ENCODE data around the gene SCUBE2. TPM values are rescaled to one million over a fixed set of nuclear protein-coding genes. Genes with fewer than 3 reads are reported as not detected.

SCUBE2 gene
- total RNA-seq = 0.87 and 0.99 TPM in 2 replicates

DNA sequence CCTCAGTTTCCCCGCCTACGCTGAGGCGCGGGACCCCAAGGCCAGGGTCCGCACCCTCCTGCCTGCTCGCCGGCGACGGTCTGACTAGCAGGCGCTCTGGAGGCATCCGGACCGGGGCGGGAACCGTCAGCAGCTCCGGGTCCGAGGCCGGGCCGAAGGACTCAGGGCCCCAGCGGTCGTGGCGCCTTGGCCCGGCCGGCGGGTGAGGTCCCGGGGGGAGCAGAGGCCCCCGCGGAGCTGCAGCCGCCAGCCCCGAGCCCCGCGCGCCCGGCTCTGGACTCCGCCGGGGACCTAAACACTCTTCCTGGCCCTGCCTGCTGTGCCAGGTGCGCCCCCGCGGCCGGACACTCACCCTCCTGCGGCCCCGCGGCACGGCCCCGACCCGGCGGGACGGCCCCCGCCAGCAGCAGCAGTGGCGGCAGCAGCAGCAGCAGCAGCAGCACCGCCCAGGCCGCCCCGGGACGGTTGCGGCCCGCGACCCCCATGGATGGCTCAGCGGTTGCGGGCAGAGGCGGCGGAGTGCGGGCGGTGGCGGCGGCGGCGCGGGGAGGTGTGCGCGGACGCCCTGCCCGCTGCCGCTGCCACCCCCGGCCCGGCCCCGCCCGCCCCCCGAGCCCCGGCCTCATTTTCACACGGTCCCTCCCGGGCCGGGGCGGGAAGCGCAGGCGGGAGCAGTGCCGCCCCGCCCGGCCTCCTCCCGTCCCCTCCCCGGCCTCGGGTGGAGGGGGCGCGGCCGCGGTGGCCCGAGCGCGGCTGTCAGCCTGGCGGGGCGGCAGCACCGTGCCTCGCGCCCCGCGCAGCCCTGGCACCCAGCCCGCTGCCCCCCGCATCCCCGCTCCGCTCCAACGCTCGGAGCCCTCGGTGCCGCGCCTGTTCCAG lies at the start of gene SCUBE2:
Gene SCUBE2, minus strand, starts transcription at position 556 of the 879 bp plus-strand sequence. Its CDS starts 71 bp downstream, at position 485.
- peak in 1 of 2 donors; percentile 6 for DNase-seq (ENCODE audit: low read depth in 2 of 2)

- DNase-seq (ENCODE audit: low read depth in 2 of 2) = no peak
These were observed 49.8 kb upstream of the SCUBE2 start for GRCh38 chr11:9141186-9141585.

DNA sequence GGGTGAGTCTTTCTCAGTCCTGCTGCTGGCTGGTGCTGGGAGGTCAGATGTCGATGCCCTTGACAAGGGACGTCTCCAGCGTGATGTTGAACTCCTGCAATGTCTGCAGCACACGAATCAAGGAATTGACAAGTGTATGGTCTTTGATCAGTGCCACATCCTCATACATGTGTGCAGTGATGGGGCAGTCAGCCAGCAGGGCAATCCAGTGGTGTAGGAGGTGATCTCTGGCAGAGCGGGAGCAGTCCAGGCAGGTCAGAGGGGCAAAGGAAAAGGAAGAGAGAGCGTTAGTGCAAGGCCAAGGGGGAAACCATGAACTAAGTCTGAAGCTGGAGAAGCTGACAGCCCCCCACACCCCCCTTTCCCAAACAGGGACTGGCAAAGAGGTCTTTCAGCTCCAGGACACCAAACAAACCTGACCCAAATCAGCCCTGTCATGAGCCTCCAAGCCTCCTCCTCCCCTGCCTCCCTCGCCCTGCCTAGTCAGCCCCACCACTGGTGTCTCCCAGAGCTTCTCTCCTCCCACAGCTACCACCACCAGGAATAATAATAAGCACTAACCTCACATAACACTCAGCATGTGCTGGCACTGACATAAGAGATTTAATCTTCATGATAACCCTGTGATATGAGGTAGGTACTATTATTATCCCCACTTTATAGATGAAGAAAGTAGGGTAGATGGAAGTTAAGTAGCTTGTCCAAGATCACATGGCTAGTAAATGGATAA lies 48.4 kb upstream of the SCUBE2 start:
- DNase-seq (ENCODE audit: low read depth in 2 of 2) = peak in 1 of 2 donors; percentile 43

GRCh38 chr11:9138612-9139579 lies 47.5 kb upstream of the SCUBE2 start:
- peak; percentile 94 to 97 for DNase-seq (ENCODE audit: low read depth in 2 of 2)

DNA sequence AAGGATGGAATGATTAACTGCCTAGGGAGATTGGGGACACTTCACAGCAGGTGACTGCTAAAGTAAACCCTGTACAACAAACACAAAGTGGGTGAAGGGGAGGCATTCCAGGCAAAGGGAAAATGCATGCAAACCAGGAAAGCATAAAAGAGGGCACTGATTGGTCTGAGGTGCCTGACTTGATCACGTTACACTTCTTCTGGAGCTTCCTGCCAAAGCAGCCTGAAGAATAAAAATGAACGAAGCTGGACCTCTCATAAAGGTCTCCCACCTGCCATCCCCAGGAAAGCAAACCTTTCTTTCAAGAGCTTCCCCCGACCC lies 46.7 kb upstream of the SCUBE2 start:
- no peak for DNase-seq (ENCODE audit: low read depth in 2 of 2)

DNA sequence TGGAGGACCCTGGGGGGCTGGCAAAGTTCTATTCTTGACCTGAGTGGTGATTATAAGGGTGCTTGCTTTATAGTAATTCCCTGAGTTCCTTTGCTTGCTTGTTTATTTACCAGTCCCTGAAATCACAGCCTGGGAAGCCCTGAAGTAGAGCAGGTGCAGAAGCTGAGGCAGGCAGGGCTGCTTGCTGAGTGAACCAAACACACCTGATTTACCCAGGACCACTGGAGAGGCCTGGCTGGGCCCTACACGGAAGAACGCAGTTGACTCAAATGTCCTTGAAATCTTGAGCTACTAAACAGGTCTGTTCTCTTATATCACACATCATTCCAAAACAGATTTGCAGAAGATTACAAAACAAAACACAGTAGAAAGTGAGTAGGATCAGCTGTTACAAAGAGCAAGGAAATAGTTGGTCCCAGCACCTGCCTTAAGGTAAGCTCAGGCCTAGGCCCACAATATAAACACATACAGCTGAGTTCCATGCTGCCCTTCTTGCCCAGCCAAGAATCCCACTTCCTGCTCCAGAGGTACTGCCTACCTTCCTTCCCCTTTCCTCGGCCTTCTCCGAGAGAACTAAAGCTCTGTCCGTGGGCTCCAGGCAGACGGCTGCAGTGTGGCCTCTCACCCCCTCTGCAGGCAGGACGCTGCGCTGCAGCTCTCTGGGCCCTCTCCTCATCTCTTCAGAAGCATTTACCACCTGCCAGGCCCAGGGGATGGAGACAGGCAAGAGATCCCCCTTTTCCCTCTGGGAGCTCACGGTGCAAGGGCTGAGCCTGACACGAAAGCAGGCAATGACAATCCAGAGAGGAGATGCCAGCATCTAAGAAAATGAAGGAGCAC lies 46.1 kb upstream of the SCUBE2 start:
- peak; percentile 78 to 83 for DNase-seq (ENCODE audit: low read depth in 2 of 2)

DNA sequence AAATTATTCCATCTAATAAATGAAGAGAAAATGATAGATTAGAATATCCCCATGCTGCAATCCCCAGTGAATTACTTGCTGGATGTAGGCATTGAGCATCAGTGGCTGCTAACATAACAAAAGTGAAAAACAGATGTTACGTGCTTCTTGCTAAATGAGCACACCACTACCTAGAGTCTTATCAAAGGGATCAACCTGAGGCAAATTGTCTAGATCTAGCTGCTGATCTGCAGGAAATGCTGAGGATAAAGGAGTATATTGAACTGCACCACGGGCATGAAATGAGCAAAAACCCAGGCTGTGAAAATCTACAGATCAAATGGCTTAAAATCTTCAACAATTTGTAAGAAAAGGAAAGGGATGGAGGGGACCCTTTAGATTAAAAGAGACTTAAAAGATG lies 45.3 kb upstream of the SCUBE2 start:
- no peak for DNase-seq (ENCODE audit: low read depth in 2 of 2)

DNA sequence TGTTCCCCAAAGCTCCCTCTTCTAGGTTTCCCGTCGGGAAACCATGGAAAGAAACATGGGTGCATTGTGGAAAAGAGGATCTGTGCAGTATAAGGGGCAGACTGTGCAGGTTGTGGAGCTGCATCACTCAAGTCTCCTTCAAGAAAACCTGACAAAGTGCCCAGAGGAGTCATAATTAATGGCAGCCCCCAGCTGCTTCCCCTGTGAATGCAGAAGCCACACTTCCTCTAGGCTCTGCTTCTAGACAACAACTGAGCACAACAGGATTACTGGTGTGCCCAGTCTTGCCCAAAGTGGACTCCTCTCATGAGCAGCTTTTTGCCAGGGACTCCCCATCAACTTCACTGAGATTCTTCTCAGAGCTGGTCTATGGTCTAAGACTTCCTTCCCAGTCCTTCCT lies 42.6 kb upstream of the SCUBE2 start:
- DNase-seq (ENCODE audit: low read depth in 2 of 2) = no peak

GRCh38 chr11:9132203-9132878 lies 40.9 kb upstream of the SCUBE2 start:
- DNase-seq (ENCODE audit: low read depth in 2 of 2) = no peak

DNA sequence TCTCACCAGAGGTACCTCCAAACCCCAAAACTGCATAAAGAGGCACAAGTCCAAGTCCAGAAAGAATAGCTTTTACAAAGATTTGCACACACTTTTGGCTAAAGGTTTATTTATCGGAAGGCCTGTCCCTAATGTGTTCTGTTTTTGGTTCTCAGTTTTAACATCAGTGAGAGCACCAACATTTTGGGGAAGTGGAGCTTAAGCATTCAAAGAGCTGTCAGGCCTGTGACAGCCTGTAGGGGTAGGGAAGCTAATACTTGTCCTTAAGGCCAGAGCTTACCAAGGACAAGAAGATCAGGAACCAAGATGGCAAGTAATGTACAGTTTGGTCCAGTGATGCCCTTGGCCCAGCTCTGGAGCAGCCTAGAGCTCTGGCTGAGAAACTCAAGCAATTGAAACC lies 38.9 kb upstream of the SCUBE2 start:
- DNase-seq (ENCODE audit: low read depth in 2 of 2) = no peak

DNA sequence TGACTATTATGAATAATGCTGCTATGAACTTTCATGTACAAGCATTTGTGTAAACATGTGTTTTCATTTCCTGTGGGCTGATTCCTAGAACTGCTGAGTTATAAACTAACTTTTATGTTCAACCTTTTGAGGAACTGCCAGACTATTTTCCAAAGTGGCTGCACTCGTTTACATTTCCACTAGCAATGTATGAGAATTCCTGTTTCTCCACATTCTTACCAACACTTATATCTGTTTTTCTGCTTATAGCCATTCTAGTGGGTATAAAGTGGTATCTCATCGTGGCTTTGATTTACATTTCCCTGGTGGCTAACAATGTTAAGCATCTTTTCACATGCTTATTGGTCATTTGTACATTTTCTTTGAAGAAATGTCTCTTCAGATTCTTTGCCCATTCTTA lies 35.2 kb upstream of the SCUBE2 start:
- DNase-seq (ENCODE audit: low read depth in 2 of 2) = no peak

DNA sequence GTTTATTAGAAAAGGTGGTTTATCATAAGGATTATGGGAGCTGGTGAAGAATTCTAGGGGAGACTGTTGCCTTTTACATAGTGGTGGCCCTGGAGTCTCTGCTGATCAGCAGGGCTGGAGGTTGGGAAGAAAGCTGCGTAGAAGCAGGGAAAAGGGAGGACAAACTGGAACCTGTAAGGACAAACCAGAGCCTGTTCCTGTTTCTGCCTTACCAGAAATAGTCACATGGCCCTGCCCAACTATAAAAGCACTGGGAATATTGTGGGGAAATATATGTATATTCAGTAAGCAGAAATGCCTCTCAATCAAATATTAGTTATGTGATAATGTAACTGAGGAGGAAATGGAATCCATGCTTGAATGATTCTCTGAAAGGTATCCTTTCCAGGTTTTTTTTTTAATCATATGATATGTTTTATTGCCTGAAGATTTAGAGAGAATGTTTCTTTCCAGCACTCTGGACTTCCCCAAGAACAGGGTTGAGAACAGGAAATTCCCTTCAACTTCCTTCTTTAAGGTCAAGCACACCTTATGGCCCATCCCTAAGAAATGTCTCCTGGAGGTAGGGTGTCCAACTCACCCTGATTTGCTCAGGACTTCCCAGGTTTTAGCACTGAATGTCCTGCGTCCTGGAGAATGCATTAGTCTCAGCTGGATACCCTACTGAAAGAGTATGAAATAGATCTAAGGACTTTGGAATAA lies 33.9 kb upstream of the SCUBE2 start:
- no peak for DNase-seq (ENCODE audit: low read depth in 2 of 2)

DNA sequence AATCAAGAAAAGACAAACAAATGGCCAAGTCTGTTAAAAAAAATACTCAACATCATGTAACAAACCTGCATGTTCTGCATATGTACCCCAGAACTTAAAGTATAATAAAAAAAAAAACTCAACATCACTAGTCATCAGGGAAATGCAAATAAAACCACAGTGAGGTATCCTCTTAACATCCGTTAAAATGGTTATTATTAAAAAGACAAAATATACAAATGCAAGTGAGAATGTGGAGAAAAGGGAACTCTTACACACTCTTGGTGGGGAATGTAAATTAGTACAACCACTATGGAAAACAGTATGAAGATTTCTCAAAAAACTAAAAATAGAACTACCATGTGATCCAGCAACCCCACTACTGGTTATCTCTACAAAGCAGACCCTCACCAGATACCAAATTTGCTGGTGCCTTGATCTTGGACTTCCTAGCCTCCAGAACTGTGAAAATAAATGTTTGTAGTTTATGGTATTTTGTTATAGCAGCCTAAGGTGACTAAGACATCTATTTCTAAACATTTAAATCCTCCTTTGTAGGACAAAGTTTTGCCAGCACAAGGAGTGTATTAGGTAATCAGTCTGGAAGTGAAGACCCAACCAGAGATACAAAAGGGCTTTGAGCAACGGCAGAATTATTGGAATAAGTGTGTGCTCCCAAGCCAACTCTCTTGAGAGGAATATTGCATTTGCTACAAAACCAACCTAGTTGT lies 32.4 kb upstream of the SCUBE2 start:
- DNase-seq (ENCODE audit: low read depth in 2 of 2) = no peak

GRCh38 chr11:9121469-9121796 lies 30.0 kb upstream of the SCUBE2 start:
- DNase-seq (ENCODE audit: low read depth in 2 of 2) = no peak

- DNase-seq (ENCODE audit: low read depth in 2 of 2) = peak; percentile 30 to 46
These were observed 29.5 kb upstream of the SCUBE2 start for GRCh38 chr11:9120664-9121468.

DNA sequence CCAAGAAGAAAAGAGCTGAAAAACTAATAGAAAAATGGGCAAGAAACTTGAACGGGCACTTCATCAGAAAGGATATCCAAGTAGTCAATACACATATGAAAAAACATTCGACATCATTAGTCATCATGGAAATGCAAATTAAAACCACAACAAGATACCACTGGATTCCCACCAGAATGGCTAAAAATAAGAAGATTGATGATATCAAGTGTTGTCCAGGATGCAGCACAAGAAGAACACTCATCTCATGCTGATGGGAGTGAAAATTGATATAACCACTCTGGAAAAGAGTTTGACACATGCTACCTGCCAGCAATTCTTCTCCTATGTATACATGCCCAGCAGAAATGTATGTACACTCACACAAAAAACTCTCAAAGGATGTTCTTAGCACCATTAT lies 26.9 kb upstream of the SCUBE2 start:
- no peak for DNase-seq (ENCODE audit: low read depth in 2 of 2)

GRCh38 chr11:9112075-9112474 lies 20.7 kb upstream of the SCUBE2 start:
- DNase-seq (ENCODE audit: low read depth in 2 of 2) = no peak
